HepG2 (cell line): ENCODE measurements around the gene TAF6L. TPM values are rescaled to one million over a fixed set of nuclear protein-coding genes. Genes with fewer than 3 reads are reported as not detected.

Experiments used
- PRPF4 ChIP-seq: fragments of 200-400 bp; formaldehyde crosslinking; IDR thresholded peaks from 2 replicates; pipeline ENCODE4 v1.6.1; 2016; ENCODE audit warnings: low read length, low read depth; ENCODE audit not compliant: poor library complexity, severe bottlenecking
- RERE ChIP-seq: IDR thresholded peaks from 2 replicates; pipeline ENCODE4 v1.6.1; 2016; ENCODE audit warnings: low read depth, missing genetic modification reagents, missing compliant biosample characterization
- SNAPC4 ChIP-seq: sonication (generic); formaldehyde crosslinking; IDR thresholded peaks from 2 replicates; pipeline ENCODE4 v1.4.0; 2020; ENCODE audit warnings: mild to moderate bottlenecking, missing genetic modification reagents
- ZNF225 ChIP-seq: sonication (generic); formaldehyde crosslinking; IDR thresholded peaks from 2 replicates; pipeline ENCODE4 v1.4.0; 2020; ENCODE audit warnings: mild to moderate bottlenecking, missing genetic modification reagents
- ZNF30 ChIP-seq: sonication (generic); formaldehyde crosslinking; IDR thresholded peaks from 2 replicates; pipeline ENCODE4 v1.5.0; 2020; ENCODE audit warnings: mild to moderate bottlenecking, missing genetic modification reagents
- ZNF691 ChIP-seq: sonication (generic); formaldehyde crosslinking; IDR thresholded peaks from 2 replicates; pipeline ENCODE4 v1.4.0; 2020; ENCODE audit warnings: missing genetic modification reagents, low read depth, mild to moderate bottlenecking, borderline replicate concordance
- ZNF768 ChIP-seq: sonication (generic); formaldehyde crosslinking; IDR thresholded peaks from 2 replicates; pipeline ENCODE4 v1.4.0; 2020; ENCODE audit warnings: missing genetic modification reagents
- ZNF772 ChIP-seq: sonication (generic); formaldehyde crosslinking; IDR thresholded peaks from 2 replicates; pipeline ENCODE4 v1.5.0; 2020; ENCODE audit warnings: mild to moderate bottlenecking, missing genetic modification reagents
- polyA plus RNA-seq, 8 experiments: library from polyadenylated mRNA; depleted of rRNA in 3 of 8; stranded (reverse) in 7 of 8; unstranded in 1 of 8; fragments of >200 nt; fragmentation: Illumina TruSeq in 4 of 8; extraction: Trizol in 4 of 8; gene quantifications; 2 replicates each; pipeline versions ENCODE4 v1.2.1 to v1.2.3, GENCODE V29; 2011 to 2016; ENCODE audit warnings: low read depth in 4 of 8, missing spikeins in 1 of 8, mixed read lengths in 1 of 8; ENCODE audit not compliant: insufficient read depth in 1 of 8
- total RNA-seq, 5 experiments: library from RNA; depleted of rRNA; stranded (reverse); fragments of >200 nt; fragmentation: Illumina TruSeq; extraction: Trizol; gene quantifications; 2 replicates each; pipeline ENCODE4 v1.2.3, GENCODE V29; 2016; ENCODE audit warnings: low read depth in 1 of 5
- TF ChIP-seq, protein P1 (sequence below), 2 experiments: sonication (generic) in 1 of 2; formaldehyde crosslinking in 1 of 2; IDR thresholded peaks; 2 replicates each; pipeline versions ENCODE4 v1.6.1 to v1.9.0; 2014 to 2022; ENCODE audit warnings: antibody characterized with exemption in 1 of 2, borderline replicate concordance in 1 of 2, inconsistent platforms in 1 of 2, low read depth in 1 of 2, missing genetic modification reagents in 1 of 2

TAF6L gene
- total and polyA plus RNA-seq, 2 of the 13 experiments (the other 11 are each of a cell fraction or from before 2014, with no cell fraction given): 12.6 to 19.4 TPM

GRCh38 chr11:62771144-62772021 is at the start of gene TAF6L (continued):
- peak; percentile 80; the same call in 1 of the 2 replicates for TF ChIP-seq ZNF225 (CRISPR knock-in tag)
- no peak for TF ChIP-seq ZNF30 (CRISPR knock-in tag)
- peak; percentile 80 for TF ChIP-seq ZNF772 (CRISPR knock-in tag)
- TF ChIP-seq SNAPC4: no peak
- peak; percentile 75; the same call in 1 of the 2 replicates for TF ChIP-seq ZNF768
- TF ChIP-seq PRPF4: no peak
- TF ChIP-seq, protein P1, sequence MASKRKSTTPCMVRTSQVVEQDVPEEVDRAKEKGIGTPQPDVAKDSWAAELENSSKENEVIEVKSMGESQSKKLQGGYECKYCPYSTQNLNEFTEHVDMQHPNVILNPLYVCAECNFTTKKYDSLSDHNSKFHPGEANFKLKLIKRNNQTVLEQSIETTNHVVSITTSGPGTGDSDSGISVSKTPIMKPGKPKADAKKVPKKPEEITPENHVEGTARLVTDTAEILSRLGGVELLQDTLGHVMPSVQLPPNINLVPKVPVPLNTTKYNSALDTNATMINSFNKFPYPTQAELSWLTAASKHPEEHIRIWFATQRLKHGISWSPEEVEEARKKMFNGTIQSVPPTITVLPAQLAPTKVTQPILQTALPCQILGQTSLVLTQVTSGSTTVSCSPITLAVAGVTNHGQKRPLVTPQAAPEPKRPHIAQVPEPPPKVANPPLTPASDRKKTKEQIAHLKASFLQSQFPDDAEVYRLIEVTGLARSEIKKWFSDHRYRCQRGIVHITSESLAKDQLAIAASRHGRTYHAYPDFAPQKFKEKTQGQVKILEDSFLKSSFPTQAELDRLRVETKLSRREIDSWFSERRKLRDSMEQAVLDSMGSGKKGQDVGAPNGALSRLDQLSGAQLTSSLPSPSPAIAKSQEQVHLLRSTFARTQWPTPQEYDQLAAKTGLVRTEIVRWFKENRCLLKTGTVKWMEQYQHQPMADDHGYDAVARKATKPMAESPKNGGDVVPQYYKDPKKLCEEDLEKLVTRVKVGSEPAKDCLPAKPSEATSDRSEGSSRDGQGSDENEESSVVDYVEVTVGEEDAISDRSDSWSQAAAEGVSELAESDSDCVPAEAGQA (IDR thresholded peaks at IDR 0.05; ENCODE audit: low read depth): no peak
- TF ChIP-seq, protein P1 (CRISPR knock-in tag; IDR thresholded peaks at IDR 0.05; ENCODE audit: borderline replicate concordance): no peak
- TF ChIP-seq RERE (CRISPR knock-in tag): no peak; the same call in 1 of the 2 replicates
- peak; percentile 43; the same call in 1 of the 2 replicates for TF ChIP-seq ZNF691
